Natural killer cell (primary cell): ENCODE results near the gene NDUFA1. TPM values are rescaled to one million over a fixed set of nuclear protein-coding genes. Genes with fewer than 3 reads are reported as not detected.
"Not testable (repeated sequence)": the region's sequence is repeated elsewhere in the genome, so short reads cannot be mapped to it uniquely, and the experiment has no call there.

Experiments
- ATAC-seq, 3 donors: fragments of 150-1000 bp in 2 of 3; fragments of 200-7000 bp in 1 of 3; cut with Tn5 transposase; 1 replicate in 1 of 3; 2 replicates in 2 of 3; pipeline ENCODE4 v1.10.0; 2021; ENCODE audit warnings: mild to moderate bottlenecking in 2 of 3, moderate library complexity in 2 of 3
- DNase-seq, 2 donors: peaks; one replicate each; pipeline versions ENCODE4 v3.0.0 to v3.0.0-alpha.2; 2013 to 2021; ENCODE audit warnings: mixed read lengths in 1 of 2
- H3K27ac ChIP-seq: one replicate; pipeline ENCODE4 v1.5.1; 2013; ENCODE audit warnings: mild to moderate bottlenecking, low read length
- H3K27me3 ChIP-seq: one replicate; pipeline ENCODE4 v1.6.1; 2013; ENCODE audit warnings: low read length; ENCODE audit not compliant: control insufficient read depth, insufficient read depth
- H3K36me3 ChIP-seq: one replicate; pipeline ENCODE4 v1.6.1; 2013; ENCODE audit warnings: low read length; ENCODE audit not compliant: control insufficient read depth, insufficient read depth
- H3K4me1 ChIP-seq: one replicate; pipeline ENCODE4 v1.6.1; 2013; ENCODE audit warnings: low read length; ENCODE audit not compliant: control insufficient read depth, insufficient read depth
- H3K4me3 ChIP-seq: one replicate; pipeline ENCODE4 v1.5.1; 2013; ENCODE audit warnings: low read length
- H3K9me3 ChIP-seq: one replicate; pipeline ENCODE4 v1.6.1; 2013; ENCODE audit warnings: low read length; ENCODE audit not compliant: control insufficient read depth, insufficient read depth
- H3K27ac Mint-ChIP-seq, 2 donors: one replicate each; pipeline ENCODE4 v1.8.0; 2022; ENCODE audit warnings: mild to moderate bottlenecking in 2 of 2, mixed read lengths in 2 of 2, moderate library complexity in 1 of 2
- H3K27me3 Mint-ChIP-seq, 2 donors: one replicate each; pipeline ENCODE4 v1.8.0; 2022; ENCODE audit warnings: low read depth in 2 of 2, mixed read lengths in 2 of 2
- H3K36me3 Mint-ChIP-seq: one replicate; pipeline ENCODE4 v1.8.0; 2022; ENCODE audit warnings: mixed read lengths
- H3K4me1 Mint-ChIP-seq, 2 donors: one replicate each; pipeline ENCODE4 v1.8.0; 2022; ENCODE audit warnings: mixed read lengths in 2 of 2
- H3K4me3 Mint-ChIP-seq: one replicate; pipeline ENCODE4 v1.8.0; 2022; ENCODE audit warnings: mild to moderate bottlenecking, moderate library complexity, mixed read lengths
- H3K9me3 Mint-ChIP-seq, 2 donors: one replicate each; pipeline ENCODE4 v1.8.0; 2022; ENCODE audit warnings: mixed read lengths in 2 of 2
- CTCF ChIP-seq: fragments of 200-600 bp; IDR thresholded peaks from one replicate; pipeline ENCODE4 v1.8.0; 2022; ENCODE audit warnings: antibody characterized with exemption
- WGBS: methylation state at CpG from one replicate; pipeline ENCODE4 v1.1.7; 2013; ENCODE audit warnings: missing lambda C conversion rate; ENCODE audit not compliant: insufficient coverage; 5-methylcytosine and 5-hydroxymethylcytosine counted together
- intact Hi-C: fragments of 100-400 bp; cut with micrococcal nuclease; formaldehyde crosslinking; loops from one replicate; pipeline ENCODE4 v1.14.2; 2022
- total RNA-seq, 4 donors: library from RNA; stranded (reverse); fragments of 120-200 nt in 1 of 4; gene quantifications; one replicate each; pipeline versions ENCODE4 v1.2.3 to v1.2.4, GENCODE V29; 2013 to 2022

The NDUFA1 gene
- total RNA-seq, 3 donors from 2014 or later (not counting 1 experiment from before 2014, with no cell fraction given), result 43.6 to 56.8 (median 54.9) TPM

DNA sequence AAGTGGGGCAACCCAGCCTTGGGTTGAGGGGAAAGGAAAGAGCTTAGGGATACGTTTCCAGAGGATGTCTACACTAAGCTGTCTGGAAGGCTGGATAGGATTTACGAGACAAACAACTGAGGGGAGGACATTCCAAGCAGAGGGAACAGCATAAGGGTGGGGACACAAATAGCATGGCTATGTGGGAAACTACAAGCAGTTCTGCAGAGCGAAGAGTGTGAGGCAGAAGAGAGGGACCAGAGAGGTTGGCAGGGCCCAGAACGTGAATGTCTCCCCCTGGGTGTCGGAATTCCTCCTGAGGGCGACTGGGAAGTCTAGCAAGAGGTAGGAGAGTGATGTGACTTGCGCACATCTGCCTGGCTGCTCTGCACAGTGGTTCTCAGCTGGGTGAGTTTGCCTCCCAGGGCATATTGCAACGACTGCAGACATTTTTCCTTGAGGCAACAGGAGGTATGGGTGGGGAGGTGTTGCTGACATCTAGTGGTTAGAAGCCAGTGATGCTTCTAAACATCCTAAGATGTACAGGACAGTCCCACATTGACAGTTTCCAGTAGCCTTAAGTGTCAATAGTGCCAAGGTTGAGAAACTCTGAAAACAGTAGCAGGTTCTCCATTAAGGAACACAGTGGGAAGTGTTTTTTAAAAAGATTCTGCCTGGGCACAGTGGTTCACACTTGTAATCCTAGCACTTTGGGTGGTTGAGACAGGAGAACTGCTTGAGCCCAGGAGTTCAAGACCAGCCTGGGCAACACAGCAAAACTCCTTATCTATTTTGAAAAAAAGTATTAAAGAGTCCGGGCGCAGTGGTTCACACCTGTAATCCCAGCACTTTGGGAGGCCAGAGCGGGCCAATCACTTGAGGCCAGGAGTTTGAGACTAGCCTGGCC is 9.2 kb downstream of the NDUFA1 start:
- TF ChIP-seq CTCF, result peak; percentile 29
- H3K9me3 Mint-ChIP-seq, result no peaks in the 10 kb centered on the region
- peaks cover 7% of the 10 kb centered on the region for H3K36me3 ChIP-seq
- H3K4me1 Mint-ChIP-seq, result peaks cover 0 to 5% of the 10 kb centered on the region in 2 donors
- H3K27ac Mint-ChIP-seq, result peak overlapping the region; percentile 17 to 52
- no peak overlapping the region for H3K4me3 ChIP-seq
- no peaks in the 10 kb centered on the region for H3K27me3 ChIP-seq
- peaks cover 7% of the 10 kb centered on the region for H3K4me1 ChIP-seq
- no peaks in the 10 kb centered on the region for H3K27me3 Mint-ChIP-seq
- DNase-seq (peak in 1 of 2 donors; percentile 72), ATAC-seq (peak; percentile 81 to 97 (median 87))
- H3K27ac ChIP-seq, result no peak overlapping the region
- intact Hi-C loops, result loop anchor here (2.0 kb wide), 1 partner anchor 90 kb away; the partner anchor contains the start of gene RPL39
- no peak overlapping the region for H3K4me3 Mint-ChIP-seq
- H3K9me3 ChIP-seq, result no peaks in the 10 kb centered on the region
- no peaks in the 10 kb centered on the region for H3K36me3 Mint-ChIP-seq
- WGBS, result 84% methylated on average over 11 of the region's 11 CpGs

DNA sequence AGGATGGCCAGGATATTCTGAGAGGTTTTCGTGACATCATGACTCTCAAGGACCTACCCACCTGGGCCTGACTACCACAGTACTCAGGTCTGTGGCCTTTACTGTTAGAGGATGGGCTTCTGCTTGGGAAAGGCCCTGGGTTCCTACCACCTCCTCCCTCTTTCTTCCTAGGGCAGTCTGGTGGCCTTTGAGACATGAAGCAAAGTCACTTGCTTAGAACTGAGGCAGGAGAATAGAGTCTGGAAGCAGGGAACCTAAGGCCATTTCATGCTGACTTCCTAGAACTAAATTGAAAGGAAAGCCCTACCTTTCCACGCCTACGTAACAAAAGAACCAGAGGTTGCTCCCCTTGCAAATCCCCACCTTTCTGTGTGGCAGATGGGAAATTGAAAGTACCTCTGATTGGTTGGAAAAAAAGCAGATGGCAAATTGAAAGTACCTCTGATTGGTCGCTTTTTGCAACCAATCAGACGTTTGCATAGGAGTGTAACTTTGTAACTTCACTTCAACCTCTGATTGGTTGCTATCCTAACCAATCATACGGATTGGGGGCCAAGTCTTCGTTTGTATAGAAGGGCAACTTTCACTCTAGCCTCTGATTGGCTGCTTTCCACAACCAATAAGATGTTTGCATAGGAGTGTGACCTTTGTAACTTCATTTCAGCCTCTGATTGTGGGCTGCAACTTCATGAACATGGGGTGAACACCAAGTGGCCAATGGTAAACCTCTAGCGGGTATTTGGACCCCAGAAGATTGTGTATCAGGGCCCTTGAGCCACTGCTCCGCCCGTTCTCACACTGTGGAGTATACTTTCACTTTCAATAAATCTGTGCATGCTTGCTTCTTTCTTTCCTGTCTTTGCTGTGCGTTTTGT is 14.2 kb downstream of the NDUFA1 start:
- Mint-ChIP-seq H3K4me1 (peaks cover 6% of the 10 kb centered on the region in 2 donors), H3K27me3 (no peaks in the 10 kb centered on the region), H3K36me3 (no peaks in the 10 kb centered on the region), H3K4me3 (peak overlapping the region; percentile 55), H3K27ac (no peak overlapping the region), H3K9me3 (no peaks in the 10 kb centered on the region)
- Histone ChIP-seq H3K4me3 (no peak overlapping the region), H3K27ac (no peak overlapping the region), H3K9me3 (no peaks in the 10 kb centered on the region), H3K4me1 (peaks cover 18% of the 10 kb centered on the region), H3K27me3 (no peaks in the 10 kb centered on the region), H3K36me3 (no peaks in the 10 kb centered on the region)
- no peak for TF ChIP-seq CTCF
- peak in 1 of 2 donors; percentile 57 for DNase-seq
- ATAC-seq, result peak in 2 of 3 donors; percentile 56 to 64
- 70% methylated on average over 8 of the region's 11 CpGs for WGBS
- intact Hi-C loops, result loop anchor here (5.0 kb wide), 1 partner anchor 368 kb away; no protein-coding TSS in a partner anchor

- Mint-ChIP-seq H3K4me1 (peaks cover 6% of the 10 kb centered on the region in 2 donors), H3K36me3 (no peaks in the 10 kb centered on the region), H3K9me3 (no peaks in the 10 kb centered on the region), H3K4me3 (peak overlapping the region; percentile 25), H3K27ac (no peak overlapping the region), H3K27me3 (no peaks in the 10 kb centered on the region)
- TF ChIP-seq CTCF, result peak; percentile 51
- peak; percentile 78 to 93 (median 87) for ATAC-seq
- peak overlapping the region; percentile 24 for H3K4me3 ChIP-seq
- H3K36me3 ChIP-seq, result no peaks in the 10 kb centered on the region
- 16% methylated on average over 39 of the region's 40 CpGs for WGBS
- no peak overlapping the region for H3K27ac ChIP-seq
- H3K27me3 ChIP-seq, result no peaks in the 10 kb centered on the region
- intact Hi-C loops, result loop anchor here (5.0 kb wide), 1 partner anchor 371 kb away; no protein-coding TSS in a partner anchor
- H3K9me3 ChIP-seq, result no peaks in the 10 kb centered on the region
- DNase-seq, result peak; percentile 38 to 74
- H3K4me1 ChIP-seq, result peaks cover 18% of the 10 kb centered on the region
These were observed 16.2 kb downstream of the NDUFA1 start for GRCh38 chrX:119887721-119888425.

DNA sequence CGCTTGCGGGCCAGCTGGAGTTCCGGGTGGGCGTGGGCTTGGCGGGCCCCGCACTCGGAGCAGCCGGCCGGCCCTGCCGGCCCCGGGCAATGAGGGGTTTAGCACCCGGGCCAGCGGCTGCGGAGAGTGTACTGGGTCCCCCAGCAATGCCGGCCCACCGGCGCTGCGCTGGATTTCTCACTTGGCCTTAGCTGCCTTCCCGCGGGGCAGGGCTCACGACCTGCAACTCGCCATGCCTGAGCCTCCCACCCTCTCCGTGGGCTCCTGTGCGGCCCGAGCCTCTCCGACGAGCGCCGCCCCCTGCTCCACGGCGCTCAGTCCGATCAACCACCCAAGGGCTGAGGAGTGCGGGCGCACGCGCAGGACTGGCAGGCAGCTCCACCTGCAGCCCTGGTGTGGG is 19.0 kb downstream of the NDUFA1 start:
- not testable (repeated sequence) for DNase-seq

DNA sequence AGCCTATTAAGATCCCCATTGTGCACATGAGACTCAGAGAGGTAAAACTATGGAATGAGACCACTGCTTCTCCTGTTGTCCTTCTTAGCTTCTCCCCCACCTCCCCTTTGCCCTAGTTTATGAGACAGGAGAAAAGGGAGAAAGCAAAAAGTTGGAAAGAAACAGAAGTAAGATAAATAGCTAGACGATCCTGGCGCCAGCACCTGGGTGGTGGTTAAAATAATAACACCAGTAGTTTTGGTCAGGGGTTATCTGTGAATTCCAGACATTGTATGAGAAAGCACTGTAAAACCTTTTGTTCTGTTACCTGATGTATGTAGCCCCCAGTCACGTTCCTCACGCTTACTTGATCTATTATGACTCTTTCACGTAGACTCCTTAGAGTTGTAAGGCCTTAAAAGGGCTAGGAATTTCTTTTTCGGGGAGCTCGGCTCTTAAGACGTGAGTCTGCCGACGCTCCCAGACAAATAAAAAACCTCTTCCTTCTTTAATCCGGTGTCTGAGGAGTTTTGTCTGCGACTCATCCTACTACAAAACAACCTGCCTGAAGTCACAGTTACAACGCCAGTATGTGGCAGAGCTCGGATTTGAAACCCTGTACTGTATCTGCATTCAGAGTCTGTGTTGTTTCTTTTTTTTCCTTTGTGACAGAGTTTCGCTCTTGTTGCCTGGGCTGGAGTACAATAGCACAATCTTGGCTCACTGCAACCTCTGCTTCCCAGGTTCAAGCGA is 20.5 kb downstream of the NDUFA1 start:
- intact Hi-C loops, H3K27ac ChIP-seq, DNase-seq, H3K36me3 ChIP-seq, H3K27ac Mint-ChIP-seq, H3K4me3 ChIP-seq, H3K27me3 ChIP-seq, ATAC-seq, H3K9me3 Mint-ChIP-seq, H3K27me3 Mint-ChIP-seq, H3K9me3 ChIP-seq, H3K4me1 Mint-ChIP-seq, H3K4me1 ChIP-seq, H3K4me3 Mint-ChIP-seq, H3K36me3 Mint-ChIP-seq: not testable (repeated sequence)
- WGBS, result 83% methylated on average over 13 of the region's 16 CpGs

More for the DNA sequence above, 19.0 kb downstream of the NDUFA1 start:
- H3K9me3 ChIP-seq, intact Hi-C loops, H3K27me3 ChIP-seq, H3K4me1 Mint-ChIP-seq, H3K27me3 Mint-ChIP-seq, H3K4me3 ChIP-seq, H3K9me3 Mint-ChIP-seq, ATAC-seq, H3K4me3 Mint-ChIP-seq, H3K36me3 Mint-ChIP-seq, H3K27ac ChIP-seq, H3K27ac Mint-ChIP-seq, H3K36me3 ChIP-seq: not testable (repeated sequence)
- H3K4me1 ChIP-seq, result peaks cover 18% of the 10 kb centered on the region
- 91% methylated on average over 27 of the region's 36 CpGs for WGBS
